Liver (tissue), 3 donors: ENCODE results near the gene PRDM5.

Experiments used
- RXRA ChIP-seq, 2 donors: IDR thresholded peaks; 2 replicates each; pipeline ENCODE4 v1.6.1; 2017 to 2018; ENCODE audit warnings: antibody characterized with exemption in 2 of 2, mild to moderate bottlenecking in 1 of 2
- TF ChIP-seq, protein P1 (sequence below): fragments of 150-350 bp; IDR thresholded peaks from 2 replicates; pipeline ENCODE4 v1.5.1; 2017; ENCODE audit warnings: improper control_type of control experiment, low read depth, low read length; ENCODE audit not compliant: missing input control
- donor health status: healthy.
- donor health status: healthy.

DNA sequence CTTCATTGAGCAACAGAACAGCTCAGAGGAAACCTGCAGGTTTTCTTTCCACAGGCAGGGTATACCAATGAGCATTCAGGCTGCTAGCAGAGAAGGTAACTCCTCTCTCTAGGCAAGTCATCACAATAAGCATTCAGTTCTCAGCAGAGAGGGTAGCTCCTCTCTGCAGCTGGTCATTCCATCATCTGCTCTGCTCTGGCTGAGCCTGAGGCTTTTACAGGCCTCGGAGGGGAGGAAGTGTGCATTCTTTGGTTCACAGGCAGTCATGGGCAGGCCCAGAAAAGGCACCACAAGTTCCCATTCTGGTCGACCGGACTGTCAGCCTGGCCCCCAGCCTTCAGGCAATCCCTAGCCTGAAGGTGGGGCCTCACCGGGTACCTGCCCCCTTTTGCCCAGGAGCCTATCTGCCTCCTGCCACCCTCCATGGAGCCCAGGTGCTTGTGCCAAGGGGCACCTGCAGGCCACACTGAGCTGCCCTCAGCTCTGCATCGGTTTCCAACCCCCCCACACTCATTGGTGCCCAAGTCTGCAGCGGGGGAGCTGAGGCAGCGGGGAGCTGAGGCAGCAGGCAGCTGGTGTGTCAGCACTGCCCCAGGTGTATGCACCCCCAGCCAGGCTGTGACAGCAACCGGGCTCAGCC is 83.1 kb downstream of the PRDM5 start:
- TF ChIP-seq, protein P1, sequence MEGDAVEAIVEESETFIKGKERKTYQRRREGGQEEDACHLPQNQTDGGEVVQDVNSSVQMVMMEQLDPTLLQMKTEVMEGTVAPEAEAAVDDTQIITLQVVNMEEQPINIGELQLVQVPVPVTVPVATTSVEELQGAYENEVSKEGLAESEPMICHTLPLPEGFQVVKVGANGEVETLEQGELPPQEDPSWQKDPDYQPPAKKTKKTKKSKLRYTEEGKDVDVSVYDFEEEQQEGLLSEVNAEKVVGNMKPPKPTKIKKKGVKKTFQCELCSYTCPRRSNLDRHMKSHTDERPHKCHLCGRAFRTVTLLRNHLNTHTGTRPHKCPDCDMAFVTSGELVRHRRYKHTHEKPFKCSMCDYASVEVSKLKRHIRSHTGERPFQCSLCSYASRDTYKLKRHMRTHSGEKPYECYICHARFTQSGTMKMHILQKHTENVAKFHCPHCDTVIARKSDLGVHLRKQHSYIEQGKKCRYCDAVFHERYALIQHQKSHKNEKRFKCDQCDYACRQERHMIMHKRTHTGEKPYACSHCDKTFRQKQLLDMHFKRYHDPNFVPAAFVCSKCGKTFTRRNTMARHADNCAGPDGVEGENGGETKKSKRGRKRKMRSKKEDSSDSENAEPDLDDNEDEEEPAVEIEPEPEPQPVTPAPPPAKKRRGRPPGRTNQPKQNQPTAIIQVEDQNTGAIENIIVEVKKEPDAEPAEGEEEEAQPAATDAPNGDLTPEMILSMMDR: no peak
- TF ChIP-seq RXRA (IDR thresholded peaks at IDR 0.05): no peak
